Astrocyte (in vitro differentiated cells and primary cell): ENCODE results near the gene IRX1. TPM values are rescaled to one million over a fixed set of nuclear protein-coding genes. Genes with fewer than 3 reads are reported as not detected.

Experiments used
- DNase-seq: peaks from one replicate; pipeline ENCODE4 v3.0.0-alpha.2; 2010; ENCODE audit warnings: low read depth
- FAIRE-seq: peaks from 2 replicates; lab custom pipeline; 2011; peaks lifted over from hg19 to GRCh38; lab: Jason Lieb, UNC
- H2AFZ ChIP-seq: 2 replicates; pipeline ENCODE4 v1.6.0; 2012; ENCODE audit warnings: low read depth, low read length, inconsistent platforms
- H3K27ac ChIP-seq: 2 replicates; pipeline ENCODE4 v1.5.1; 2011; ENCODE audit warnings: low read depth, low read length, inconsistent platforms
- H3K27me3 ChIP-seq: 2 replicates; pipeline ENCODE4 v1.6.0; 2011; ENCODE audit warnings: low read length, inconsistent platforms; ENCODE audit not compliant: insufficient read depth
- H3K36me3 ChIP-seq: 2 replicates; pipeline ENCODE4 v1.5.1; 2011; ENCODE audit warnings: low read length, inconsistent platforms; ENCODE audit not compliant: insufficient read depth
- H3K4me1 ChIP-seq: 2 replicates; pipeline ENCODE4 v1.5.1; 2011; ENCODE audit warnings: low read length, inconsistent platforms; ENCODE audit not compliant: insufficient read depth
- H3K4me2 ChIP-seq: 2 replicates; pipeline ENCODE4 v1.6.0; 2012; ENCODE audit warnings: low read length, inconsistent platforms
- H3K4me3 ChIP-seq: 2 replicates; pipeline ENCODE4 v1.5.1; 2011; ENCODE audit warnings: low read depth, mild to moderate bottlenecking, low read length, inconsistent platforms; ENCODE audit not compliant: insufficient read depth
- H3K79me2 ChIP-seq: 2 replicates; pipeline ENCODE4 v1.6.0; 2012; ENCODE audit warnings: mild to moderate bottlenecking, low read length, inconsistent platforms; ENCODE audit not compliant: insufficient read depth
- H3K9ac ChIP-seq: 2 replicates; pipeline ENCODE4 v1.6.0; 2012; ENCODE audit warnings: mild to moderate bottlenecking, low read length, inconsistent platforms
- H3K9me3 ChIP-seq: 2 replicates; pipeline ENCODE4 v1.5.1; 2012; ENCODE audit warnings: low read depth, mild to moderate bottlenecking, low read length, inconsistent platforms; ENCODE audit not compliant: insufficient read depth
- H4K20me1 ChIP-seq: 2 replicates; pipeline ENCODE4 v1.6.0; 2012; ENCODE audit warnings: low read length, inconsistent platforms; ENCODE audit not compliant: insufficient read depth
- H3K27ac Mint-ChIP-seq: one replicate; pipeline ENCODE4 v1.8.0; 2021; ENCODE audit warnings: mild to moderate bottlenecking, mixed read lengths; ENCODE audit not compliant: unreplicated experiment
- H3K27me3 Mint-ChIP-seq: one replicate; pipeline ENCODE4 v1.8.0; 2021; ENCODE audit warnings: low read depth, mixed read lengths; ENCODE audit not compliant: unreplicated experiment
- H3K36me3 Mint-ChIP-seq: one replicate; pipeline ENCODE4 v1.8.0; 2021; ENCODE audit warnings: low read depth, mixed read lengths; ENCODE audit not compliant: unreplicated experiment
- H3K4me1 Mint-ChIP-seq: one replicate; pipeline ENCODE4 v1.8.0; 2021; ENCODE audit warnings: low read depth, mixed read lengths; ENCODE audit not compliant: unreplicated experiment
- H3K4me3 Mint-ChIP-seq: one replicate; pipeline ENCODE4 v1.8.0; 2021; ENCODE audit warnings: mild to moderate bottlenecking, moderate library complexity, mixed read lengths; ENCODE audit not compliant: unreplicated experiment
- H3K9me3 Mint-ChIP-seq: one replicate; pipeline ENCODE4 v1.8.0; 2021; ENCODE audit warnings: mild to moderate bottlenecking, mixed read lengths; ENCODE audit not compliant: unreplicated experiment
- EZH2 ChIP-seq: IDR thresholded peaks from 2 replicates; pipeline ENCODE4 v1.6.1; 2012; ENCODE audit warnings: mild to moderate bottlenecking, low read length, inconsistent platforms; ENCODE audit not compliant: insufficient read depth
- total RNA-seq: library from RNA; stranded (reverse); gene quantifications from 2 replicates; pipeline ENCODE4 v1.2.1, GENCODE V29; 2021
- TF ChIP-seq, protein P1 (sequence below): IDR thresholded peaks from 2 replicates; pipeline ENCODE4 v1.5.1; 2011; ENCODE audit warnings: low read depth, mild to moderate bottlenecking, inconsistent platforms, low read length, moderate library complexity; ENCODE audit not compliant: insufficient read depth

IRX1 gene
- total RNA-seq, 1 donor from 2014 or later: 0.52 TPM

DNA sequence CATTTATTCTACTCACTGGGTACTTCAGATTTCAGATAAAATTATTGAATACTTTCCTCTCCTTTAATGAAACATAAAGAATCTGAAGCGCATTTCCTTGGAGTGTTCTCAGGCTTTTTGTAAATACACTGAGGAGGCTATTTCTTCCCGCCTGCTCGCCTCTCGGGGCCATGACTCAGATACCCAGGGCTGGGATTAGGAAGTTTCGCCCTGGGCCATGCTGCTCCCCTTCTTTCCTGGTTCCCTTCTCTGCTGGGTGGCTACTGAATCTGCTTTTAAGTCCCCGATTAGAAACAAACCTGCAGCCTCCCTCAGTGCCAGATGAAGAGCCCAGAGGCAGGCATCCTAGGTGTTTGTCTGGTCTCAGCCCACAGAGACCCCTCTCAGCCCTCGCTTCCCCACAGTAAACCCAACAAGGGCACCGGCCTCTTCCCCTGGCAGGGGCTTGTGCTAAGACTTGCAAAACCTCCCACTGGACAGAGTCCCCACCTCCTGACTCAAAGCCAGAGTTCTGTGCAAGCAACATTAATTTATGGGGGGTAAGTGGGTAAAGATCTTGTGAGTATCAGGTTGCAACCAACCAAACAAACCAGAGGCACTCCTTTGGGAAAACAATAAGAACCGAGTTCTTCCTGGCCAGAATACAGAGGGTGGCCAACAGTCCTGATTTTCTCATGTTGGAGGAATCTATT is 30.7 kb upstream of the IRX1 start:
- H3K4me2 ChIP-seq: no peak overlapping the region
- H3K4me3 ChIP-seq: no peak overlapping the region
- no peaks in the 10 kb centered on the region for H3K36me3 ChIP-seq
- H3K4me1 Mint-ChIP-seq: no peaks in the 10 kb centered on the region
- peaks cover 10% of the 10 kb centered on the region for H3K27me3 Mint-ChIP-seq
- no peak overlapping the region for H3K4me3 Mint-ChIP-seq
- peaks cover 9% of the 10 kb centered on the region for H3K9me3 Mint-ChIP-seq
- H2AFZ ChIP-seq: no peak overlapping the region
- H3K27ac ChIP-seq: no peak overlapping the region
- H3K27ac Mint-ChIP-seq: no peak overlapping the region
- H4K20me1 ChIP-seq: no peaks in the 10 kb centered on the region
- TF ChIP-seq, protein P1, sequence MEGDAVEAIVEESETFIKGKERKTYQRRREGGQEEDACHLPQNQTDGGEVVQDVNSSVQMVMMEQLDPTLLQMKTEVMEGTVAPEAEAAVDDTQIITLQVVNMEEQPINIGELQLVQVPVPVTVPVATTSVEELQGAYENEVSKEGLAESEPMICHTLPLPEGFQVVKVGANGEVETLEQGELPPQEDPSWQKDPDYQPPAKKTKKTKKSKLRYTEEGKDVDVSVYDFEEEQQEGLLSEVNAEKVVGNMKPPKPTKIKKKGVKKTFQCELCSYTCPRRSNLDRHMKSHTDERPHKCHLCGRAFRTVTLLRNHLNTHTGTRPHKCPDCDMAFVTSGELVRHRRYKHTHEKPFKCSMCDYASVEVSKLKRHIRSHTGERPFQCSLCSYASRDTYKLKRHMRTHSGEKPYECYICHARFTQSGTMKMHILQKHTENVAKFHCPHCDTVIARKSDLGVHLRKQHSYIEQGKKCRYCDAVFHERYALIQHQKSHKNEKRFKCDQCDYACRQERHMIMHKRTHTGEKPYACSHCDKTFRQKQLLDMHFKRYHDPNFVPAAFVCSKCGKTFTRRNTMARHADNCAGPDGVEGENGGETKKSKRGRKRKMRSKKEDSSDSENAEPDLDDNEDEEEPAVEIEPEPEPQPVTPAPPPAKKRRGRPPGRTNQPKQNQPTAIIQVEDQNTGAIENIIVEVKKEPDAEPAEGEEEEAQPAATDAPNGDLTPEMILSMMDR: no peak
- no peak for TF ChIP-seq EZH2
- DNase-seq (no peak), FAIRE-seq (no peak)
- H3K4me1 ChIP-seq: no peaks in the 10 kb centered on the region
- H3K27me3 ChIP-seq: no peaks in the 10 kb centered on the region
- H3K36me3 Mint-ChIP-seq: no peaks in the 10 kb centered on the region
- H3K9ac ChIP-seq: no peak overlapping the region
- H3K9me3 ChIP-seq: no peaks in the 10 kb centered on the region
- no peaks in the 10 kb centered on the region for H3K79me2 ChIP-seq

DNA sequence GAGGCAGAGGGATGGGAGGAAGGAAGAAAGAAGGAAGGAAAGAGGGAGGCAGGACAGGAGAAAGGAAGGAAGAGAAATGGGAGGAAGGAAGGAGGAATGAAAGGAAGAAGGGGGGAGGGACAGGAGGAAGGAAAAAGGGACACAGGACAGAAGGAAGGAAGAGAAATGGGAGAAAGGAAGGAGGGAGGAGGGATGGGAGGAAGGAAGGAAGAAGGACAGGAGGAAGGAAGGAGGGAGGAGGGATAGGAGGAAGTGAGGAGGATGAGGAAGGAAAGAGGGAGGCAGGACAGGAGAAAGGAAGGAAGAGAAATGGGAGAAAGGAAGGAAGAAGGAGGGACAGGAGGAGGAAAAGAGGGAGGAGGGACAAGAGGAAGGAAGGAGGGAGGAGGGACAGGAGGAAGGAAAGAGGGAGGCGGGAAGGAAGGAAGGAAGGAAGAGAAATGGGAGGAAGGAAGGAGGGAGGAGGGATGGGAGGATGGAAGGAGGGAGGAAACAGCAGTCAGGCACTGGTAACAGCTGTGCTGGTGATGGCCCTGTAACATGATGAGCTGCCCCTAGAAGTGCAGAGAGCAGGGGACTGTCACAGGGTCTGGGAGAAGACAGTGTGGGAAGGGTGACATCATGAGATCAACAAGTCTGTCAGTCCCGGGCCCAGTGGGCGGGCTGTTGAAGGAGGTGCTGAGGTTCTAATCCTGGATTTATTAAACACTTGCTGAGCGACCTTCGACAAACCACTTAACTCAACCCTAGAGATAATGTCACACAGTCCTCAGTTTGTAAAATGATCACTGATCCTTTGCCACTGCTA is 10.7 kb upstream of the IRX1 start:
- Histone ChIP-seq H3K9ac (no peak overlapping the region), H3K27ac (no peak overlapping the region), H2AFZ (no peak overlapping the region), H3K4me3 (no peak overlapping the region), H3K4me1 (no peaks in the 10 kb centered on the region), H3K27me3 (peaks cover 10% of the 10 kb centered on the region), H4K20me1 (no peaks in the 10 kb centered on the region), H3K9me3 (no peaks in the 10 kb centered on the region), H3K36me3 (no peaks in the 10 kb centered on the region), H3K79me2 (no peaks in the 10 kb centered on the region), H3K4me2 (no peak overlapping the region)
- H3K27ac Mint-ChIP-seq: no peak overlapping the region
- H3K9me3 Mint-ChIP-seq: peaks cover 3% of the 10 kb centered on the region
- no peak overlapping the region for H3K4me3 Mint-ChIP-seq
- TF ChIP-seq, protein P1: no peak
- no peak for TF ChIP-seq EZH2
- peaks cover 81% of the 10 kb centered on the region for H3K27me3 Mint-ChIP-seq
- DNase-seq: no peak
- no peaks in the 10 kb centered on the region for H3K36me3 Mint-ChIP-seq
- no peak for FAIRE-seq
- no peaks in the 10 kb centered on the region for H3K4me1 Mint-ChIP-seq
